HG03521 (cell line): ENCODE results near the gene FAHD2B.
"Not testable (repeated sequence)": the region's sequence is repeated elsewhere in the genome, so short reads cannot be mapped to it uniquely, and the experiment has no call there.

ENCODE experiments used
- ATAC-seq: cut with Tn5 transposase; IDR thresholded peaks from one replicate; pipeline ENCODE4 v1.9.1; 2021; ENCODE audit warnings: mild to moderate bottlenecking, moderate library complexity; ENCODE audit not compliant: unreplicated experiment

Gene FAHD2B

DNA sequence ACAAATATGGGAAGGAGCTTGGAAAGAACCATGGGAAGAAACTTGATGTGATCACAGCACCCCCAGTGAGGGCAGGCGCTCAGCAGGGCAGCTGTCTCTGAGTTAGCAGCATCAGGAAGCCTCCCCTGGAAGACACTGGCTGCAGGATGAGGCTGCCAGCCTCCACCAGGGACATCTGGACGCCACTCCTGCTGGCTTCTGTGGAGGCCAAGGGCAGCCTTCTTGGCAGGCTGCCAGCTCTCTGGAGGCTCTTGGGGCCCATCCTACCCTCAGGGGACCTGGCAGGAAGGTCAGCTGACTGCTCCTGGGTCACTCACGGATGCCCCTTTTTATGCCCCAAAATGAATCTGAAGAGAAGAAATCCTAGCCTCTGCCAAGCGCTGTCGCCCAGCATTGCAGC is 26.0 kb downstream of the FAHD2B start:
- ATAC-seq, result not testable (repeated sequence)

DNA sequence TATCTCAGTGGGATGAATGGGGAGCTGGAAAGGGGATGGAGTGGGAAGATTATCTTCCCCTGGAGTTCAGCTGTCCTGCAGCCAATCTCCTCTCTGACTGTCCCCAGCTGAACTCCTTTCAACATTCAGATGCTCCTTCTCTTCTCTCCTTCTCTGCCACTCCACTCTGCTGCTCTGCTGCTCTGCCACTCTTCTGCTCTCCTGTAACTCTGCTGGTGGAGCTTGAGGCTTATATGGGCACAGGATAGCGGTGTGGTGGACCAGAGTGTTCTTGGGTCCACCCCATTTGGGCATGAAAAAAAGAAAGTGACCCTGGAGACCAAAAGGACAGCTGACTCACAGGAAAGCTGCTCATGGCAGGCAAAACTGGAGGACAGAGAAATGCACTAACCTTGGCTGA is 26.6 kb downstream of the FAHD2B start:
- no peak for ATAC-seq

DNA sequence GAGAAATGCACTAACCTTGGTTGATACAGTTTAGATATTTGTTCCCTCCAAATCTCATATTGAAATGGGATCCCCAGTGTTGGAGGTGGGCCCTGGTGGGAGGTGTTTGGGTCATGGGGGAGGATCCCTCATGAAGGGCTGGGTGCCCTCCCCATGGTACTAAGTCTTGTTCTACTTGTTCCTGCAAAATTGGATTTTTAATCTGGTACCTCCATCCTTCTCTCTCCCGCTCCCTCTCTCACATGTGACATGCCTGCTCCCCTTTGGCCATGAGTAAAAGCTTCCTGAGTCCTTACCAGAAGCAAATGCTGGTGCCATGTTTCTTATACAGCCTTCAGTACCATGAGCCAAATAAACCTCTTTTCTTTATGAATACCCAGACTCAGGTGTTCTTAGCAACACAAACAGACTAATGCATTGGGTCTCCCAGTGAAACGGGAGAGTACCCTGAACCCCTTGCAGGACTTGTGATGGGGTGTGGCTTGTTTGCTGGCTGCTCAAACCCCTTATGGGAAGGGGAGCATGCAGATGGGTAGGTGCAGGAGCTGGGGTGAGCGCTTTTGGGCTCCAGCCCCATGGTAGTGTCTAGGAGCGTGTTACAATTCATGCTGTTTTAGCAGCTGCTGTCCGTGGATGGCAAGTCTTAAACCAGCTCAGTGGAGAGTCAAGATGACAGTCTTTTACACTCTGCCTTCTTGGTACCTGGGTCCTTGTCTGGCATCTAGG is 27.2 kb downstream of the FAHD2B start:
- ATAC-seq, result no peak

- not testable (repeated sequence) for ATAC-seq
These were observed 28.7 kb downstream of the FAHD2B start for GRCh38 chr2:97066030-97066429.

GRCh38 chr2:97062020-97062419 is 32.7 kb downstream of the FAHD2B start:
- not testable (repeated sequence) for ATAC-seq

DNA sequence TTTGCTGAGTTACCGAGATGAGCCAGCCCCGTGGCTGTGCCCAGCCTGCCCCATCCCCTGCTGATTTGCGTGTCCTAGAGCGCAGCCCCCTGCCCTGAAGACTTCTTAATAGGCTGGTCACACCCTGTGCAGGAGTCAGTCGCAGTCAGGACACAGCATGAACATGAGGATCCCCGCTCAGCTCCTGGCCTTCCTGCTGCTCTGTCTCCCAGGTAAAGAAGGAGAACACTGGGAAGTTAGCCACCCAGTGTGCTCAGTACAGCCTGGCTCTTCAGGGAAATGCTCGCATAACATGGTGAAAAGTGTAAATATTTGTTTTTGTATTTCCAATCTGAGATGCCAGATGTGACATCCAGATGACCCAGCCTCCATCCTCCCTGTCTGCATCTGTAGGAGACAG is 34.9 kb downstream of the FAHD2B start:
- ATAC-seq, result not testable (repeated sequence)

DNA sequence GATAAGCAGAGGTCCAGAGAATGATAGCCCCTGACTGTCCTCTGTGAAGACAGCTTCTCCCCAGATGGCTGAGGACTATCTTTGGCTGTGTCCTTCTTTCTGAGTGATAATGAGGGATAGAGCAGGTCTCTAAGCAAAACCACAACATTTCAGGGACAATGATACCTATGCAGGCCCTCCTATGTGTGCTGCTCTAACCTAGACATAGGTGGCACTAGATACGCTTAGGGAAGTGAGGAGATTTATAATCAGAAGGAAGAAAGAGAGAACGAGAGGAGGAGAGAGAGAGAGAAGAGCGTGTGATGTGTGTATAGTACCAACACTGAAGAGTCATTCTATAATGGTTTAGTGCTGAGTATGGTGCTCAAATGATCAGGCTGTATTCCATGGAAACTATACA is 38.5 kb downstream of the FAHD2B start:
- ATAC-seq, result not testable (repeated sequence)

GRCh38 chr2:97050032-97050431 is 44.6 kb downstream of the FAHD2B start:
- not testable (repeated sequence) for ATAC-seq

DNA sequence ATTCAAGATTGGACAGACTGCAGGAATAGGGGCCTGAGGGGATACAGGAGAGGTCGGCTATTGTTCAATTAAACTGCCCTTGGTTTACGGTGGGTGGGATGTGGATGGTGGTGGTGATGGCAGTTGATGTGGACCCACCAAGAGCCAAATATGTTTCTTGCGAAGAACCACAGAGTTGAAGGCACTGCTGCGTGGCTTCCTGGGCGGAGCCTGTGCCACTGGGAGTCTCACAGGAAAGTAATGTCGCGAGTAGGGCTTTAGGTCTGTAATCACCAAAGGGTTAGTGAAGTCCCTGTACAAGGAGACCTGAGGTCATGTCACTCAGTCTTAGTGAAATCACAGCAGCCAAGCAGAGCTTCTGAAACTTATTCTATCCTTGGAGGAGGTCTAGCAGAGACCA is 46.2 kb downstream of the FAHD2B start:
- ATAC-seq, result not testable (repeated sequence)

DNA sequence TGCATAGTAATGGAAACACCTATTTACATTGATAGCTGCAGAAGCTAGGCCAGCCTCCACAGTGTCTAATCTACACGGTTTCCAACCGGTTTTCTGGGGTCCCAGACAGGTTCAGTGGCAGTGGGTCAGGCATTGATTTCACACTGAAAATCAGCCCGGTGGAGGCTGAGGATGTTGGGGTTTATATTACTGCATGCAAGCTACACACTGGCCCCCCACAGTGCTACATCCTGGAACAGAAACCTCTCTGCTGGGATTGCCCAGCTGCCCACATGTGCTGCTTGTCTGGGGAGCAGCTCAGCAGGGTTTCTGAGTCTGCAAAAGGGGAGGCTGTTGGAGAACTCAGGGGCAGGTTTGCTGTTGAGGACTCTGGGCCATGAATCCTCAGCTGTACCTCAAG is 48.0 kb downstream of the FAHD2B start:
- ATAC-seq, result not testable (repeated sequence)

GRCh38 chr2:97045895-97046499 is 48.7 kb downstream of the FAHD2B start:
- not testable (repeated sequence) for ATAC-seq
